Common myeloid progenitor, CD34-positive (primary cell): ENCODE results near the gene TSEN2.

Experiments used
- CTCF ChIA-PET: fragments of 350-600 bp; sonication (Branson Sonifier 250); formaldehyde crosslinking; loops from one replicate; lab custom pipeline; 2021; ENCODE audit warnings: antibody characterized with exemption; lab: Charles Lee
- POLR2A ChIA-PET: fragments of 350-600 bp; sonication (Branson Sonifier 250); formaldehyde crosslinking; loops from one replicate; lab custom pipeline; 2021; ENCODE audit warnings: antibody characterized with exemption; lab: Charles Lee
- DNase-seq, 3 donors: peaks; one replicate each; pipeline versions ENCODE4 v3.0.0 to v3.0.0-alpha.2; 2013
- H3K27ac ChIP-seq, 2 experiments: 1 replicate in 1 of 2; 2 replicates in 1 of 2; pipeline ENCODE4 v1.7.0; 2013; ENCODE audit warnings: inconsistent platforms in 2 of 2, low read length in 2 of 2, mild to moderate bottlenecking in 2 of 2, low read depth in 1 of 2, moderate library complexity in 1 of 2; ENCODE audit not compliant: severe bottlenecking in 2 of 2, insufficient read depth in 1 of 2, poor library complexity in 1 of 2
- H3K27me3 ChIP-seq, 5 experiments: replicated peaks in 2 of 5; 1 replicate in 3 of 5; 2 replicates in 2 of 5; pipeline versions ENCODE4 v1.6.1 to v1.7.0; 2013; ENCODE audit warnings: low read length in 4 of 5, mild to moderate bottlenecking in 2 of 5, moderate library complexity in 2 of 5, inconsistent platforms in 1 of 5; ENCODE audit not compliant: insufficient read depth in 5 of 5, control insufficient read depth in 4 of 5
- H3K36me3 ChIP-seq, 4 experiments: 1 replicate in 2 of 4; 2 replicates in 2 of 4; pipeline versions ENCODE4 v1.6.1 to v1.7.0; 2013; ENCODE audit warnings: low read length in 3 of 4, control low read depth in 1 of 4, mild to moderate bottlenecking in 1 of 4; ENCODE audit not compliant: control insufficient read depth in 4 of 4, insufficient read depth in 4 of 4
- H3K4me1 ChIP-seq, 4 experiments: 1 replicate in 3 of 4; 2 replicates in 1 of 4; pipeline versions ENCODE4 v1.6.1 to v1.7.1; 2013; ENCODE audit warnings: low read length in 3 of 4, mild to moderate bottlenecking in 3 of 4, control low read depth in 1 of 4, inconsistent platforms in 1 of 4, moderate library complexity in 1 of 4; ENCODE audit not compliant: control insufficient read depth in 4 of 4, insufficient read depth in 4 of 4; ENCODE audit errors: control extremely low read depth in 1 of 4
- H3K4me3 ChIP-seq, 7 experiments: 1 replicate in 4 of 7; 2 replicates in 3 of 7; pipeline versions ENCODE4 v1.5.1 to v1.7.0; 2013; ENCODE audit warnings: mild to moderate bottlenecking in 7 of 7, low read length in 6 of 7, moderate library complexity in 6 of 7, inconsistent platforms in 2 of 7, low read depth in 2 of 7, control low read depth in 1 of 7; ENCODE audit not compliant: insufficient read depth in 4 of 7, control insufficient read depth in 1 of 7; ENCODE audit errors: extremely low read depth in 1 of 7
- H3K9me3 ChIP-seq, 5 experiments: 1 replicate in 4 of 5; 2 replicates in 1 of 5; pipeline versions ENCODE4 v1.6.1 to v1.7.1; 2013; ENCODE audit warnings: low read length in 4 of 5, mild to moderate bottlenecking in 2 of 5, inconsistent platforms in 1 of 5, low read depth in 1 of 5, moderate library complexity in 1 of 5; ENCODE audit not compliant: control insufficient read depth in 4 of 5, insufficient read depth in 2 of 5; ENCODE audit errors: control extremely low read depth in 1 of 5
- WGBS: methylation state at CpG from one replicate; pipeline ENCODE4 v1.1.5; 2013; ENCODE audit not compliant: insufficient coverage; 5-methylcytosine and 5-hydroxymethylcytosine counted together

TSEN2 gene

GRCh38 chr3:12499474-12499873, 15.2 kb downstream of the TSEN2 start:
- Histone ChIP-seq H3K4me1 (peaks cover 0 to 8% (median 1%) of the 10 kb centered on the region in 4 experiments), H3K27ac (no peak overlapping the region), H3K36me3 (peaks cover 11 to 79% (median 50%) of the 10 kb centered on the region in 4 experiments), H3K27me3 (no peaks in the 10 kb centered on the region), H3K4me3 (no peak overlapping the region), H3K9me3 (no peaks in the 10 kb centered on the region)
- ChIA-PET POLR2A (no interaction called here), CTCF (interaction anchor here (1.0 kb wide), 1 partner anchor 14 kb away, joined by 3 read pairs; no protein-coding TSS in a partner anchor)
- no peak for DNase-seq
- WGBS = 100% methylated on average over 5 of the region's 5 CpGs

DNA sequence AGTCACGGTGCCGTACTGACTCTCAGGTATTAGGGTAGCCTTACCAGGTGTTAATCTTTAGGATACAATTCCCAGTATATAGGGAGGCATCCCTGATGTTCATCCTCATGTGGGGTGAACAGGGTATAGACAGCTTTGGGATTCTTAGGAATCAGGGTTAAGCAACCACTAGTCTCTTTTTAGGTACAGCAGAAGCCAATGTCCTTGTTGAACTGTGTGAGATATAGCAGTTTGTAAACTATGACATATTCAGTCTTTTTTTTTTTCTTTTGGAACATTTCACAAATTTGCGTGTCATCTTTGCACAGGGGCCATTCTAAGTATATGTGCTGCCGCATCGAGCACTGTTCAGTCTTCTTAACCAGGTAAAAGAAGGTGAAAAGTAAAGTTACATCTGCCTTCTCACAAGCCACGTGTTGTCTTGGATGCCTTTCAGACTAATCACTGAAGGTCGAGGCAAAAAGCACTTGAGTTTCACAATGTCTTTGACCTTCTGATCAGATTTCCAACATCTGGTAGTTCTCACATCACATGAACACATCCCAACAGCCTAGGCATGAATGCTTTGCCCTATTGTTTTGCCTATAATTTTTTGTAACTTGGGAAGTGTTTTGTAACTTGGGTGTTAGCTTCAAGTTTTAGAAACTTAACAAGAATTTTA, 17.2 kb downstream of the TSEN2 start:
- Histone ChIP-seq H3K27me3 (no peaks in the 10 kb centered on the region), H3K36me3 (peaks cover 9 to 74% (median 50%) of the 10 kb centered on the region in 4 experiments), H3K27ac (no peak overlapping the region), H3K4me1 (peaks cover 0 to 8% (median 1%) of the 10 kb centered on the region in 4 experiments), H3K4me3 (no peak overlapping the region), H3K9me3 (no peaks in the 10 kb centered on the region)
- WGBS = 100% methylated on average over 6 of the region's 7 CpGs
- ChIA-PET CTCF (interaction anchor here (1.4 kb wide), 2 partner anchors 12 to 13 kb away, joined by 3 read pairs; no protein-coding TSS in a partner anchor), POLR2A (no interaction called here)
- DNase-seq = no peak

DNA sequence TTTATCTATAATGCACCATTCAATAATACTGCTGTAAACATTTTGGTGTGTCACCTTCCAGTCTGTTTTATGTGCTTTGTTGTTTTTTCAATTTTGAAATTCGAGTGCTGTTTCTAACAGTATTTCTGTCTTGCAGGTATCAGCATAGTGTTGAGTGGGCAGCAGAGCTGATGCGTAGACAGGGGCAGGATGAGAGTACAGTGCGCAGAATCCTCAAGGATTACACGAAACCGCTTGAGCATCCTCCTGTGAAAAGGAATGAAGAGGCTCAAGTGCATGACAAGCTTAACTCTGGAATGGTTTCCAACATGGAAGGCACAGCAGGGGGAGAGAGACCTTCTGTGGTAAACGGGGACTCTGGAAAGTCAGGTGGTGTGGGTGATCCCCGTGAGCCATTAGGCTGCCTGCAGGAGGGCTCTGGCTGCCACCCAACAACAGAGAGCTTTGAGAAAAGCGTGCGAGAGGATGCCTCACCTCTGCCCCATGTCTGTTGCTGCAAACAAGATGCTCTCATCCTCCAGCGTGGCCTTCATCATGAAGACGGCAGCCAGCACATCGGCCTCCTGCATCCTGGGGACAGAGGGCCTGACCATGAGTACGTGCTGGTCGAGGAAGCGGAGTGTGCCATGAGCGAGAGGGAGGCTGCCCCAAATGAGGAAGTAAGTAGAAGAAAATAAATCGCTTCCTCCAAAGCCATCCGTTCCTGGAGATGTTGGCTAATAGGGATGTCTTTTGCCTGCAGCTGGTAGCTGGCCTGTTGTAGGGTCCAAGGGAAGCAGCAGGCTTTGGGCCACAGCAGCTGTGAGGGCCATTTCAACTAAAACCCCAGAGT, 19.1 kb downstream of the TSEN2 start:
- DNase-seq = peak in 2 of 3 donors; percentile 48 to 58
- whole genome bisulfite sequencing = 63% methylated on average over 17 of the region's 18 CpGs
- Histone ChIP-seq H3K4me1 (peaks cover 0 to 8% (median 1%) of the 10 kb centered on the region in 4 experiments), H3K9me3 (no peaks in the 10 kb centered on the region), H3K36me3 (peaks cover 6 to 72% (median 46%) of the 10 kb centered on the region in 4 experiments), H3K27ac (peak overlapping the region in 1 of 2 experiments; percentile 31), H3K4me3 (no peak overlapping the region), H3K27me3 (no peaks in the 10 kb centered on the region)
- ChIA-PET CTCF (interaction anchor here (0.9 kb wide), 2 partner anchors 327 to 652 kb away, joined by 3 read pairs; no protein-coding TSS in a partner anchor), POLR2A (no interaction called here)

DNA sequence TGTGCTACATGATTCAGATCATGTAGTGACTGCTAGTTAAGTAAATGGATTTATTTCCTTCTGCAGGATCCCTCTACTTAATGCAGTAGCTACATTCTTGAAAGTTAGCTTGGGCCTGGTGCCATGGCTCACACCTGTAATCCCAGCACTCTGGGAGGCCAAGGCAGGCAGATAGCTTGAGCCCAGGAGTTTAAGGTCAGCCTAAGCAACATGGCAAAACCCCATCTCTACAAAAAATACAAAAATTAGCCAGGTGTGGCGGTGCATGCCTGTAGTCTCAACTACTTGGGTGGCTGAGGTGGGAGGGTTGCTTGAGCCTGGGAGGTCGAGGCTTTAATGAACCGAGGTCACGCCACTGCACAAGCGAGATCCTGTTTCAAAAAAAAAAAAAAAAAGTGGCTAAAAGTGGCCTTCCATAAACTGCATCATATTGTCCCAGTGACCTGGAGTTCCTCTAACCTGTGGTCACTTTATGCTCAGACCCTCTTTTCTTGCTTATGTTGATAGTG, 22.0 kb downstream of the TSEN2 start:
- Histone ChIP-seq H3K27me3 (no peaks in the 10 kb centered on the region), H3K4me1 (peaks cover 0 to 8% (median 1%) of the 10 kb centered on the region in 4 experiments), H3K9me3 (no peaks in the 10 kb centered on the region), H3K27ac (no peak overlapping the region), H3K4me3 (no peak overlapping the region), H3K36me3 (peaks cover 3 to 61% (median 41%) of the 10 kb centered on the region in 4 experiments)
- ChIA-PET POLR2A (no interaction called here), CTCF (no interaction called here)
- no peak for DNase-seq
- WGBS = 100% methylated on average over 4 of the region's 5 CpGs

GRCh38 chr3:12507591-12508281, 23.5 kb downstream of the TSEN2 start:
- Histone ChIP-seq H3K27ac (no peak overlapping the region), H3K4me3 (no peak overlapping the region), H3K36me3 (peaks cover 2 to 63% (median 40%) of the 10 kb centered on the region in 4 experiments), H3K4me1 (peaks cover 0 to 8% (median 1%) of the 10 kb centered on the region in 4 experiments), H3K9me3 (no peaks in the 10 kb centered on the region), H3K27me3 (no peaks in the 10 kb centered on the region)
- WGBS = 97% methylated on average over 7 of the region's 8 CpGs
- ChIA-PET CTCF (interaction anchor here (0.6 to 1.1 kb wide), 3 partner anchors 14 to 1766 kb away, joined by 3 to 4 read pairs (median 3); partner anchors contain the start of gene MKRN2OS), POLR2A (interaction anchor here (0.6 kb wide), 1 partner anchor 306 kb away, joined by 3 read pairs; no protein-coding TSS in a partner anchor)
- DNase-seq = no peak

DNA sequence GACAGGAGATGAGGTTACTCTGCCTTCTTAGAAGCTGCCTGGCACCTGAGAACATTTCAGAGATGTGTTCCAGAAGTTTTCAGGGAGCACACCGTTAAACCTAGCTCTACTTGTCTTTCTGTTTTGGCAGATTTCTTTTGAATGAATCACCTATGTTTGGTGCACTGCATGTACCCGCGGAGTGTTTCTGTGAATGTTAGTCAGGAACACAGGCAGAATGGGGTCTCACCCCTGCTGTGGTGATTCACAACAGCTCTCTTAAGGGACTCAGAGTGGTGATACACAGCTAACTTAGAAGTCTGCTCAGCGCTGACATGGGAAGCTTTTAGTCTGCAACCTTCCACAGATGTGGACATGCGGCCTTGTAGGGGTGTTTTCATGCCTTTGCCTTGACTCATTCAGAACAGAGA, 24.0 kb downstream of the TSEN2 start:
- ChIA-PET POLR2A (no interaction called here), CTCF (interaction anchor here (0.6 to 1.1 kb wide), 3 partner anchors 13 to 1767 kb away, joined by 3 to 4 read pairs (median 3); partner anchors contain the start of gene MKRN2OS)
- Histone ChIP-seq H3K27me3 (no peaks in the 10 kb centered on the region), H3K4me1 (peaks cover 0 to 7% (median 1%) of the 10 kb centered on the region in 4 experiments), H3K27ac (no peak overlapping the region), H3K9me3 (no peaks in the 10 kb centered on the region), H3K4me3 (no peak overlapping the region), H3K36me3 (peaks cover 4 to 60% (median 39%) of the 10 kb centered on the region in 4 experiments)
- 100% methylated on average over 3 of the region's 5 CpGs for WGBS
- no peak for DNase-seq
